GM18507 (cell line): ENCODE results near the gene SMG1.
"Not testable (repeated sequence)": the region's sequence is repeated elsewhere in the genome, so short reads cannot be mapped to it uniquely, and the experiment has no call there.

Experiments used
- DNase-seq: peaks from one replicate; pipeline ENCODE4 v3.0.0; 2011; ENCODE audit warnings: low read depth; ENCODE audit not compliant: insufficient read length; ENCODE audit errors: extremely low spot score
- FAIRE-seq: peaks from 2 replicates; lab custom pipeline; 2011; peaks lifted over from hg19 to GRCh38; lab: Jason Lieb, UNC

The SMG1 gene

GRCh38 chr16:18869043-18869771 is 57.0 kb downstream of the SMG1 start:
- FAIRE-seq, DNase-seq: not testable (repeated sequence)

DNA sequence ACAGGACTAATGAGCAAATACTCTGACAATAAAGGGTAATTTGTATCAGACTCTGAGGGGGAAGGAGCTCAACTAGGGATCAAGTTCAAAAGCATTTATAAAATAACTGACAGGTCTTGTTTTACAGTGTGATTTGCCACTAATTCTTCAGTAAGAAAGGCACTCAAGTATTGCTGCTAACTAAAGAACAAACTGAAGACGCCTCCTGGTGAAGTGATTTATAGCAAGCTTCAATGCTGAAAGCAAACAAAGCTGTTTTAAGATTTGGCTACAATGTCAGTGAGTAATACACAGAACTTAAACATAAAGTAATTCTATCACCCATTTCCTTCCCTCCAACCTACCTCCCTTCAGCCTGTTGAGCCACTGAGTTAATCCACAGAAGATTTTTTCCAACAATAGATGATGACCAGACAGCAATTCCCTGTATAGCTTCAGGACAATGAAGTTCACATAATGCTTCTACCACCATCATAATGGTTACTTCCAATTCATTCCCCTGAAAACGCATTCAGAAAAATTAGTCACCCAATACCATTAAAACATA is 59.9 kb downstream of the SMG1 start:
- FAIRE-seq, DNase-seq: not testable (repeated sequence)

DNA sequence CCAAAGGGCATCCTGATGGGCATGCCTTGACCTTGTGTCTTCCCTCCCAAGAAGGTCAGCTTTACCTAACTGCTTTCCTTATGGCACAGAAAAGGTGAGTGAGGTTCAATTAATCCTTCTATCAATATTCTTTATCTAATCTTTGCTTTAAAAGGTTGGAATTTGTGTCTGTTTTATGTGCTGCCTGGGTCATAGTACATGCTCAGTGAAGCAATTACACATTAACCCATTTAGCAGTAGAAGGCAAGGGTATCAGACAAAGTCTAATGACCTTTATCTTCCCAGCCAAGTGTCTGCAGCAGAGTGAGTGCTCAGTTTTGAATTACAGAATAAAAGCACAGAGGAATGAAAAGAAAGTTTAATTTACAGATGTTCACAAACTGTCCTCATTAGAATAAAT is 63.3 kb downstream of the SMG1 start:
- FAIRE-seq, DNase-seq: not testable (repeated sequence)

GRCh38 chr16:18855196-18855595 is 71.0 kb downstream of the SMG1 start:
- DNase-seq (no peak), FAIRE-seq (no peak)

GRCh38 chr16:18853694-18854093 is 72.5 kb downstream of the SMG1 start:
- DNase-seq, result no peak
- FAIRE-seq, result no peak

DNA sequence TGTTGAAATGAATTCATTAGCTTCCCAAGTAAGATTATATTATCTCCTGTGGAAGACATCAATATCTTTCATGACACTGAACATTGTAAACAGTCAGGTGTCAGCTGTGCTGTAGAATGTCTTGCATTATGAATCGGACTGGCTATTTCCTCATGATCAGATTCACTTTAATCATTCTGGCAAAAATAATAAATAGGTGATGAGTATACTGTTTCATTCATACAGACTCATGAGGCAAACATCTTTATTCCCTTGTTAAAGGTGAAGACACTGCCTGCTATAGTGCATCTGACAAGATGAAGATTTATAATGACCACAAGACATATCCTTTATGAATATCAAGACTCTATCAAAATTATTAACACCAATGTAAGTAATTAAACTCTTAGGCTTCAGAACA is 73.6 kb downstream of the SMG1 start:
- FAIRE-seq (peak; percentile 9), DNase-seq (no peak)

DNA sequence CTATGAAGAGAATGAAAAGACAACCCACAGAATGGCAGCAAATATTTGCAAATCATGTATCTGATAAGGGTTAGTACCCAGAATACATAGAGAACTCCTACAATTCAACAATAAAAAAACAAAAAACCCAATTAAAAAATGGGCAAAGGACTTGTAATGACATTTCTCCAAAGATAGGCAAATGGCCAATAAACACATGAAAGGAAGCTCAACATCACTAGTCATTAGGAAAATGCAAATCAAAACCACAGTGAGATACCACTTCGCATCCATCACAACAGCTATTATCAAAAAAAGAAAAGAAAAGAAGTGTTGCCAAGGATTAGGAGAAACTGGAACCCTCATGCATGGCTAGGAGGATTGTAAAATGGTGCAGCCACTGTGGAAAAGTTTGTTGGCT is 79.8 kb downstream of the SMG1 start:
- DNase-seq, result no peak
- no peak for FAIRE-seq

DNA sequence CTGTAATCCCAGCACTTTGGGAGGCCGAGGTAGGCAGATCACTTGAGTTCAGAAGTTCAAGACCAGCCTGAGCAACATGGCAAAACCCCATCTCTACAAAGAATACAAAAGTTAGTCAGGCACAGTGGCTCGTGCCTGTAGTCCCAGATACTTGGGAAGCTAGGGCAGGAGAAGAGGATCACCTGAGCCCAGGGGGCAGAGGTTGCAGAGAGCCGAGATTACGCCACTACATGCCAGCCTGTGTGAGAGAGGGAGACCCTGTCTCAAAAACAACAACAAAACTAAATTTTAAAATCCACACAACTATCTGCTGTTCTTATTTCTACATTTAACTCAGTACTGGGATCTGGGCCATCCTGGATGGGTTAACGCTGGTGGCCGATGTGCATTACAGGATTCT is 83.6 kb downstream of the SMG1 start:
- DNase-seq (no peak), FAIRE-seq (no peak)

- DNase-seq (no peak), FAIRE-seq (no peak)
Measured at GRCh38 chr16:18841833-18842525, 84.2 kb downstream of the SMG1 start.

DNA sequence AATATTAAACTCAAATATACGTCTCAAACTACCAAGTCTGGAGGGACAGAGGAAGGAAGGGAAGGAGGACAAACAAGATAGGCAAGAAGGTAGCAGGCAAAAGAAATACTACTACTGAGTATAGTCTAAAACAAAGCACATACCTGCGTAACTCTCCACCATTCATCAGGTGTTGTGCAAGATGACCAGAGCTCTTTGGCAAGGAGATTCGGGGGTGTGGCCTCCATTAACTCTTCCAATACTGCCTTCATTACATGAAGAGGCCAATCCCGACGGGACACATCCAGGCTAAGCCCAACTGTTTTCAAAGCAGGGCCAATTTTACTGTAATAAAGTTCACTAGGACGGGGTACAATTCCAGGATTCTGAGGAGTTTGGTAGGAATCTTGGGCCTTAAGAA is 86.7 kb downstream of the SMG1 start:
- no peak for DNase-seq

DNA sequence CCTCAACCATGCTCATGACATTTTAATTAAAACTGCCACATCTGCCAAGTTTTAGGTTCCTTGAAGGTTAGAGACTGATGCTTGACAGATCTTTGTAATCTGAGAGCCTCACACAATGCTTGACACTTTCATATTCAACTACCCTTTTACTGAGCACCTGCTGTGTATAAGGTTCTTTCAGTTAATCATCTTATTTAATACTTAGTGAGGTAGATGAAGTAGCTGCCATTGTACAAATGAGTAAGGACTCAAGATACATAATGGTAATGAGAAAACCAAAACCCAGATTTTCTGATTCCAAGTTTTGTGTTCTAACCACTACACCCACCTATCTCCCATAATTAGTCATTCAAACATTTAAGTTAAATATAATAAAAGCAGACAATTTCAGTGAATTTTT is 89.5 kb downstream of the SMG1 start:
- DNase-seq (no peak), FAIRE-seq (no peak)

More for the DNA sequence above, 86.7 kb downstream of the SMG1 start:
- FAIRE-seq, result no peak

DNA sequence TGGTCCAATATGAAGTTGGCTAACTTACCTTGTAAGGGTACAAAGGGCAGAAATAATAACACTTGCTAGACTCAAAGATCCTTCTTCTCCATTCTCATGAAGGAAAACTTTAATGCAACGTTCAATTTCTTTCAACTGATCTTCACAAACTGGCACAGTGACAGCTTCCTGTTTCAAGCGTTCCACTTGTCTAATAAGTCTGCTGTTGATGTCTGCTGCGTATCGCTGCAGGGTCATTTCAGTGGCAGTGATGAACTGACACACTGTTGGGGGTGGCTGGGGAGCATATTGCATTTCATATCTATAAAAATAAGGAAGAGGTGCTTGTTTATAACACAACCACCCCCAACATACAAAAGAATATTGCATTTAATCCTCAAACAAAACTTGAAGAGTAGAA is 91.3 kb downstream of the SMG1 start:
- DNase-seq (no peak), FAIRE-seq (no peak)

DNA sequence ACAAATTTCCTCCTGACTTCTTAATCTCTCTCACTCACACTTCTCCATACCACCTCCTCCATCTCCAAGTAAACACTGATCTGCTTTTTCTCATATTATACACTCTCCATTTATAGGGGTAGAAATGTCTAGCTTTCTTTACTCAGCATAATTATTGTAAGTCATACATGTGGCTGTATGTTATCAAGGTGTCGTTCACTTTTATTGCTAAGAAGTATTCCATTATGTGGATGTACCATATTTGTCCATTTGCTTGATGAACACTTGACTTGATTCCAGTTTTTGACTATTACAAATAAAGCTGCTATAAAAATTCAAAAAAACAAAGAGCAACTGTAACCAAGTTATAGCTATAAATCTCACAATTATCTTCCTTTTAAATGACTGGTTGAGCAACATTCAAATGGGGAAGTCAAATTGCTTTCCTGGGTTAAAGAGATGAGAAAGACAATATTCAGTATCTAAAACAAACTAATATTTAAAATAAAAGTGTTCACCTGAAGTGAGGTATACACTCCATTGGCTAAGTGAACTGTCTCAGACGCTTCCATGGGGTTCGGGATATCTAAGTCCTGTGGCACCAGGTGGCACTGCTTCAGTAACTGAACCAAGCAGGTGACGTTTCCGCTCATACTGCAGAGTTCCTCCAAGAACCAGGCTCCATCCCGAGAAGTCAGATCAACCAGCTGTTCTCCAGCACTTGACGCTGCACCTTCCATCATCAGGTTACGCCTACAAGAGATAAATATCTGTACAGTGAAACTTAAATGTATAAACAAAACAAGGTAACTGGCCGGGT is 92.3 kb downstream of the SMG1 start:
- DNase-seq (no peak), FAIRE-seq (no peak)

- FAIRE-seq (no peak), DNase-seq (no peak)
Measured at GRCh38 chr16:18832613-18833012, 93.6 kb downstream of the SMG1 start.

DNA sequence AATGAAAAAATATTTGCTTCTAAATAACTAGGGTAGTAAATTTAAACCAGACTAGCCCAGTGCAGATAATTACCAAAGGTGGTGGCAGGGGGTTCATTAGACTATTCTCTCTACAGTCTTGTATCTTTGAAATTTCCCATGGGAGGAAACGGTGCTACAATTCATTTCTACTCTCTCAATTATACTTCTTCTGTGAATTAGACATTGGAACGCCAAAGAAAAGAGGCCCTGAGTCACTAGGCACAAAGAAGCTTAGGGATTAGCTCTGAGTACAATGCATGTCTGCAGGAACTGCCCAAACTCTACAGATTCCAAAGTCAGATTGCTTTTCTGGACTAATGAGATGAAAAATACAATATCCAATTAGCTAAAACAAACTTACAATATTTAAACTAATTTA is 94.2 kb downstream of the SMG1 start:
- DNase-seq, result no peak
- FAIRE-seq, result no peak

DNA sequence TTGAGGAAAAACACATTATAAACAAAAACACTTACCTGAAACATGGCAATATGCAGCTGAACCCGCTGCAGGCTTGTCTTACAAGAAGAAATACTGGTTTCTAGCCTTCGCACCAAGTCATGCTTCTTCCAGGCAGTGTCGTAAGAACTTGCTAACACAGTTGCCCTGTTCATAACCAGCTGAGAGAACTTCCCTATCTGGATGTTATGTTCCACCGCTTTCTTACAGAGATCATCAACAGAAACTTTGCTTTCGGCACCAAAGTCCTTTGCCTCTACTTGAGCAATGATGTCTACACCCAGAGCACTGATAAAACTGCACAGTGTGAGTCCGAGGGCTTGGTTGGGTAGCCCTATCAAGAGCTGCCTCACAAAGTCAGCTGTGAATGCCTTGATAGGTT is 97.0 kb downstream of the SMG1 start:
- DNase-seq (no peak), FAIRE-seq (no peak)

DNA sequence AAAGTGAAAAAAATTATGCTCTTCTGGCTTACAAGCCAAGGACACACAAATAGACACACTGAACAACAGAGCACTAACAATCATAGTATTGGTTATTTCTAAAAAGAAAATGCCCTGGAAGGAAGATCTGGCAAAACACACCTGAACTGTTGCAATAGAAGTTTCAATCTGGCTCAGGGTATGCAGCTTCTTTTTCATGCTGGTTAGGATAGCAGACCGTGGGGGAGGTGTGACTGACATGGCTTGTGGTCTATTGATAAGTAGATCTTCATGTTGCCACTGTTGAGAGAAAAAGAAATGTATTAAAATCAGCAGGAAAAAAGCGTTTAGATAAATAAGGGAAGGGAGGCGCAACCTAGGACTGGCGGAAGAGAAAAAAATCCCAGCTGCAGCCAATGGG is 98.3 kb downstream of the SMG1 start:
- no peak for FAIRE-seq
- no peak for DNase-seq

DNA sequence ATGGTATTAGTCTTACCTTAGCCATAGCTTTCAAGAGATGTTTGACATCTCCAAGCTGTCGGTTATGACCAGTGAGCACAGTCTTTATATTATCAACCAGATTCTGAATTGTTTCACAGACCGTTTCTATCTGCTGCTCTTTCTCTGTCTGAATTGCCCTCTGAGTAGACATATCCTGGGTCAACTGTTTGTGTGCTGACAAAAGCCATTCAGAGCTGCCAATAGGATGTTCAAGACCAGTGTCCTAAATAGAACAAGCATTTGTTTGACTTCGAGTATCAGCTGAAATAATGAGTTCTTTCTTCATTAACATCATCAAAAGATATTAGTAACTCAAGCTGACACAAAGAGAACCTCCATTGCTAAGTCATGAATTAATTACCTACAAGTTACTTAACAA is 109.9 kb downstream of the SMG1 start:
- FAIRE-seq (no peak), DNase-seq (no peak)

DNA sequence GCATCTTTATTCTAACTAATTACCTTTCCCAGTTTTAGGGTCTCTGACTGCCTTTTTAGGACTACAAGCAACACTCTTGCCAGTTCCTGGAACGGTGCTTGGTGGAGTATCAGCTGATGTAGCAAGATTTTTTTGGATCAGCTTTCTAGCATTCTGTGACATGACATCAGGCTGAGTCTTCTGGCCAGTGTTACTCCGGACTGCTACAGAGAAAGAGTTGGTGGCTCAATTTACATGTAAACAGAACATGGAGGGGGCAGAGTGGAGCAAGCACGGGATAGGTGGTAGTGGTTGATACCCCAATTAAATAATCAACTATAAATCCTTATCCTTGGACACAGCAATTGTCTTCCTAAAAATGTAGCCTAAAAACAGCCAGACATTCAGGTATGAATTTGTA is 114.3 kb downstream of the SMG1 start:
- no peak for FAIRE-seq
- DNase-seq, result no peak

- no peak for FAIRE-seq
- no peak for DNase-seq
Measured at GRCh38 chr16:18809165-18809564, 117.0 kb downstream of the SMG1 start.
